OCI-LY3 (cell line): ENCODE measurements around the gene FIG4.

Source experiments
- H2AFZ ChIP-seq: fragments of 200-600, 300-600 bp; shearing (Covaris generic); 2 replicates; pipeline ENCODE4 v1.6.0; 2014; ENCODE audit warnings: antibody characterized with exemption, low read depth, low read length
- H3K27ac ChIP-seq: fragments of 200-600, 300-600 bp; sonication (generic); 2 replicates; pipeline ENCODE4 v1.5.1; 2014; ENCODE audit warnings: mild to moderate bottlenecking, low read length, moderate library complexity, mixed read lengths
- H3K27me3 ChIP-seq: fragments of 200-600, 300-600 bp; sonication (generic); 2 replicates; pipeline ENCODE4 v1.6.1; 2014; ENCODE audit warnings: low read depth, low read length, mixed read lengths
- H3K36me3 ChIP-seq: fragments of 200-600, 300-600 bp; sonication (generic); replicated peaks from 2 replicates; pipeline ENCODE3; 2014; ENCODE audit warnings: low read depth, low read length, mixed read lengths
- H3K4me1 ChIP-seq: fragments of 300-600, 200-600 bp; sonication (generic); 2 replicates; pipeline ENCODE4 v1.6.1; 2014; ENCODE audit warnings: low read length, mixed read lengths
- H3K4me2 ChIP-seq: fragments of 200-600, 300-600 bp; sonication (generic); 2 replicates; pipeline ENCODE4 v1.6.1; 2014; ENCODE audit warnings: low read length, mixed read lengths
- H3K4me3 ChIP-seq: fragments of 300-600, 200-600 bp; sonication (generic); 2 replicates; pipeline ENCODE4 v1.5.1; 2014; ENCODE audit warnings: antibody characterized with exemption, mild to moderate bottlenecking, low read length, moderate library complexity
- H3K79me2 ChIP-seq: fragments of 300-600, 200-600 bp; shearing (Covaris generic); 2 replicates; pipeline ENCODE4 v1.6.1; 2014; ENCODE audit warnings: mild to moderate bottlenecking, low read length, mixed read lengths
- H3K9ac ChIP-seq: fragments of 300-600, 200-600 bp; shearing (Covaris generic); 2 replicates; pipeline ENCODE4 v1.6.0; 2014; ENCODE audit warnings: mild to moderate bottlenecking, low read length, moderate library complexity
- H3K9me3 ChIP-seq: fragments of 200-600, 300-600 bp; shearing (Covaris generic); 2 replicates; pipeline ENCODE4 v1.6.1; 2014; ENCODE audit warnings: low read length, mixed read lengths; ENCODE audit not compliant: insufficient read depth
- H4K20me1 ChIP-seq: fragments of 200-600, 300-600 bp; sonication (generic); 2 replicates; pipeline ENCODE4 v1.6.1; 2016; ENCODE audit warnings: low read length, mixed read lengths; ENCODE audit not compliant: insufficient read depth
- CTCF ChIP-seq: fragments of 200-600, 300-600 bp; sonication (generic); IDR thresholded peaks from 2 replicates; pipeline ENCODE4 v1.5.1; 2014; ENCODE audit warnings: antibody characterized with exemption, low read length, low read depth
- EZH2phosphoT487 ChIP-seq: fragments of 200-600 bp; shearing (Covaris generic); IDR thresholded peaks from 2 replicates; pipeline ENCODE4 v1.6.1; 2018; ENCODE audit warnings: antibody characterized with exemption, mixed run types, low read depth

FIG4 gene

DNA sequence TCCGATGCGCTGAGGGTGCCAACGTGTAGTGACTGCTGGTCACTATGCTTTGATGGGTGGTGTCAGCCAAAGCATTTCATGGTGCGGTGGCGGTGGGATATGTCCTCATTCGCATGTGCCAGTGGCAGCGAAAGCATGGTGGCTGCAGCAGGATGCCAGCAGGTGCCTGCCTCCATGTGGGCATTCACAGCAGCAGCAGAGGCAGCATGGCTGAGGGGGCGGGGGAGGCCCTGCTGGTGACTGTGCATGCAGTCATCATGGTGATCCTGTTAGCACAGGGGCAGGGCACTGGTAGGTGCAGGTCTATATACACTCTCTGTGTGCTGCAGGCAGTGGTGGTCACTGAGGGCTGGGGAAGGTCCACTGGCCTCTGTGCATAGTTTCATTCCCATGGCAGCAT lies 22.0 kb downstream of the FIG4 start:
- TF ChIP-seq CTCF = no peak
- Histone ChIP-seq H3K27me3 (no peaks in the 10 kb centered on the region), H3K9ac (no peak overlapping the region), H3K4me2 (no peak overlapping the region), H3K79me2 (peaks cover 19% of the 10 kb centered on the region; the same call in 1 of the 2 replicates), H3K4me3 (no peak overlapping the region), H3K4me1 (no peaks in the 10 kb centered on the region), H4K20me1 (peaks cover 25% of the 10 kb centered on the region; the same call in 1 of the 2 replicates), H3K27ac (no peak overlapping the region), H3K9me3 (no peaks in the 10 kb centered on the region), H3K36me3 (no peaks in the 10 kb centered on the region), H2AFZ (no peak overlapping the region)

- TF ChIP-seq CTCF (no peak), EZH2phosphoT487 (no peak)
- no peak overlapping the region for H3K9ac ChIP-seq
- H3K4me3 ChIP-seq = no peak overlapping the region
- no peaks in the 10 kb centered on the region for H3K9me3 ChIP-seq
- no peaks in the 10 kb centered on the region for H3K36me3 ChIP-seq
- H3K27me3 ChIP-seq = no peaks in the 10 kb centered on the region
- H3K4me2 ChIP-seq = no peak overlapping the region
- H3K27ac ChIP-seq = no peak overlapping the region
- peaks cover 11% of the 10 kb centered on the region; the same call in 1 of the 2 replicates for H3K79me2 ChIP-seq
- peaks cover 25% of the 10 kb centered on the region; the same call in 1 of the 2 replicates for H4K20me1 ChIP-seq
- H2AFZ ChIP-seq = no peak overlapping the region
- H3K4me1 ChIP-seq = no peaks in the 10 kb centered on the region
Measured at GRCh38 chr6:109714166-109714565, 23.1 kb downstream of the FIG4 start.

DNA sequence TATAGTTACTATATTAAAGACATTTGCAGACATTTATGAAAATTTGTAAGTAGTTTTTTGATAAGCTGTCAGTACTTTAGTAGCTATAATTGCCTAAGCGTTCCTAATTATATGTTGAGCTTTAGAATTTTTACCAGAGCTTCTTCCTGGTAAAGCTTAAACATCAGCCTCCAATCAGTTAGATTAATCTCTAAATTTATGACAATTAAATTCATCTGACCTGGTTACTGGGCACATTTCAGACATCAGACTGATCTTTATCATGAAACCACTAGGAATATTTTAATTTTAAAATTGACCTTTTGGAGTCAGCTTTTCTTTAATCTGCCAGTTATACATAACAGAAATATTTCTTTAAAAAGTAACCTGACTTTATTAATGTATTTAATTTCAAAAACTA lies 23.5 kb downstream of the FIG4 start:
- no peaks in the 10 kb centered on the region for H3K9me3 ChIP-seq
- TF ChIP-seq CTCF (no peak), EZH2phosphoT487 (no peak)
- H3K4me2 ChIP-seq = no peak overlapping the region
- H3K36me3 ChIP-seq = no peaks in the 10 kb centered on the region
- H3K79me2 ChIP-seq = peaks cover 10% of the 10 kb centered on the region; the same call in 1 of the 2 replicates
- no peak overlapping the region for H2AFZ ChIP-seq
- H3K4me1 ChIP-seq = no peaks in the 10 kb centered on the region
- peaks cover 25% of the 10 kb centered on the region; the same call in 1 of the 2 replicates for H4K20me1 ChIP-seq
- no peak overlapping the region for H3K27ac ChIP-seq
- H3K4me3 ChIP-seq = no peak overlapping the region
- H3K9ac ChIP-seq = no peak overlapping the region
- no peaks in the 10 kb centered on the region for H3K27me3 ChIP-seq

GRCh38 chr6:109715616-109716015 lies 24.5 kb downstream of the FIG4 start:
- peaks cover 21% of the 10 kb centered on the region; the same call in 1 of the 2 replicates for H4K20me1 ChIP-seq
- H3K79me2 ChIP-seq = peaks cover 6% of the 10 kb centered on the region; the same call in 1 of the 2 replicates
- H3K4me2 ChIP-seq = no peak overlapping the region
- H3K4me3 ChIP-seq = no peak overlapping the region
- no peak overlapping the region for H2AFZ ChIP-seq
- no peak overlapping the region for H3K27ac ChIP-seq
- no peaks in the 10 kb centered on the region for H3K4me1 ChIP-seq
- no peaks in the 10 kb centered on the region for H3K9me3 ChIP-seq
- H3K36me3 ChIP-seq = no peaks in the 10 kb centered on the region
- H3K9ac ChIP-seq = no peak overlapping the region
- H3K27me3 ChIP-seq = no peaks in the 10 kb centered on the region
- TF ChIP-seq CTCF = no peak
- TF ChIP-seq EZH2phosphoT487 = no peak
